Activated CD4-positive, CD25-positive, alpha-beta regulatory T cell (primary cell): ENCODE results near the gene BCL2L2.

Experiments used
- DNase-seq, 4 experiments: peaks; one replicate each; lab custom pipeline; 2025; lab: John Stamatoyannopoulos, UW

Gene BCL2L2

GRCh38 chr14:23299986-23300686, 6.5 kb upstream of the BCL2L2 start:
- DNase-seq: no peak

DNA sequence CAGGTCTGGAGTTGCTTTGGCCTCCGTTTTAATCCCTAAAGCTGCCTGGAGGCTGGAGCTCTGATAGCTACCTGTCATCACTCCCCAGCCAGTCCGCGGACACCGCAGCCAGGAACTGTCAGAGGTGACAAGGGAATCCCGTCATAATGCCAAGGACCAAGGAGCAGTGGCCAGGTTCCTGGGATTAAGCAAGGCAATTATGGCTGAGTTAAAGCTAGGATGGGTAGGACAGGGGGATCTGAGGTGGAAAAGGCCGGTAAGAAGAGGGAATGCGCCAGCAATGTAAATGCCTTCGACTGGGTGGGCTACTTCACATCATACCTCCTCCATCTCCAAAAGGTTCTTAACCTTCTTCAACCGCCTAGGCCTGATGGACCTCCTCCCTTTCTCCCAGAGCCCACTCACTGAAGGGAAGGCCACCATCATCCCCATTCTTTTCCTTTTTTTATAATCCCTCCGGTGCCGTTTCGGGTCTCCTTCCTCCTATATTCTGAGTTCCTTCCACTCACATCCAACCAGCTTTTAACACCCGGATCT, 5.9 kb upstream of the BCL2L2 start:
- DNase-seq: no peak

GRCh38 chr14:23301288-23301968, 5.2 kb upstream of the BCL2L2 start:
- DNase-seq: peak; percentile 95 to 100 (median 98)

DNA sequence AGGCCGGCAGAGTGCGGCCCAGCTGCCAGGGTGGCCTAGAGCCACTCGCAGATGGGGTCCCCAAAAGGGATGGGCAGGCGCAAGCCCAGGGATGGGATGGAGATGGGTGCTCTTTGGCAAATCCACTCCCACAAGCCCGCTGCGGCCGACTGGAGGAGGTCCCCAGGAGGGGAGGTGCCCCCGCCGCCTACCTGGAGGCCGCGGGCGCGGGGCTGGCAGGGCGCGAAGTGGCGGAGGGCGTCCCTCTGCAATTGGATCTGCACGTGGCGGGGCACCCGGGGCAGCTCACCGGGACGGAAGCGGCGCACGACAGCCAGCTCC, 4.7 kb upstream of the BCL2L2 start:
- DNase-seq: peak in 2 of 4 experiments; percentile 67 to 68

- peak; percentile 54 to 85 (median 72) for DNase-seq
Measured at GRCh38 chr14:23302290-23303225, 4.1 kb upstream of the BCL2L2 start, which contains the start of gene PPP1R3E. PPP1R3E (minus strand) TSS chr14:23302859; CDS start chr14:23302576, 283 bp downstream.

- DNase-seq: no peak
Measured at GRCh38 chr14:23307146-23307530, 505 bp downstream of the BCL2L2 start.

- DNase-seq: no peak
Measured at GRCh38 chr14:23307687-23308644, 1.3 kb downstream of the BCL2L2 start.

DNA sequence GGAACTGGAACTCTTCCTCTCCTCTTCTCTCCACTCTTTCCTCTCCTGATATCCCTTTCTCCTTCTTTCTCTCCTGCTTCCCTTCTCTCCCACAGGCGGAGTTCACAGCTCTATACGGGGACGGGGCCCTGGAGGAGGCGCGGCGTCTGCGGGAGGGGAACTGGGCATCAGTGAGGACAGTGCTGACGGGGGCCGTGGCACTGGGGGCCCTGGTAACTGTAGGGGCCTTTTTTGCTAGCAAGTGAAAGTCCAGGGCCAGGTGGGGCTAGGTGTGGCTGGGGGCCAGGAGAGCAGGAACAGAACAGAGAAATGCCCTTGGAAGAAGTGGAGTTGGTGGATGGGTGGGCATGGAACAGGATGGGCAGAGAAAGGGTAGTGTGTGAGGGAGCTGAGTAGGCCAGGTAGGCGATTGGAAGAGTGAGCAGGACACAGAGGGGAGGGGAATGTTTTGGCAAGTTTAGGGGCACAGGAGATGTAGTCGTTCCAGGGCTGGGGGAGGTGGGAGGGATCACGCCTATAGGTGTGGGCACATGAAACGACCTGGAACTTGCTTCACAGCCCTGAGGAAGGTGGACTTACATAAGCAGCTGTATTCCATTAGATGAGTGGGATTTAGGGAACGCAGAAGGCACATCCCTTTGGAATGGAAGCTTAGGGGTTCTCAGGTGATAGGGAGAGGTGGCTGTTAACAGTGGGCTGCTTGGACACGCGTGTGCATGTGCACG, 2.2 kb downstream of the BCL2L2 start:
- no peak for DNase-seq

GRCh38 chr14:23310546-23310945, 3.9 kb downstream of the BCL2L2 start:
- no peak for DNase-seq

- no peak for DNase-seq
Measured at GRCh38 chr14:23316300-23316699, 9.7 kb downstream of the BCL2L2 start.

DNA sequence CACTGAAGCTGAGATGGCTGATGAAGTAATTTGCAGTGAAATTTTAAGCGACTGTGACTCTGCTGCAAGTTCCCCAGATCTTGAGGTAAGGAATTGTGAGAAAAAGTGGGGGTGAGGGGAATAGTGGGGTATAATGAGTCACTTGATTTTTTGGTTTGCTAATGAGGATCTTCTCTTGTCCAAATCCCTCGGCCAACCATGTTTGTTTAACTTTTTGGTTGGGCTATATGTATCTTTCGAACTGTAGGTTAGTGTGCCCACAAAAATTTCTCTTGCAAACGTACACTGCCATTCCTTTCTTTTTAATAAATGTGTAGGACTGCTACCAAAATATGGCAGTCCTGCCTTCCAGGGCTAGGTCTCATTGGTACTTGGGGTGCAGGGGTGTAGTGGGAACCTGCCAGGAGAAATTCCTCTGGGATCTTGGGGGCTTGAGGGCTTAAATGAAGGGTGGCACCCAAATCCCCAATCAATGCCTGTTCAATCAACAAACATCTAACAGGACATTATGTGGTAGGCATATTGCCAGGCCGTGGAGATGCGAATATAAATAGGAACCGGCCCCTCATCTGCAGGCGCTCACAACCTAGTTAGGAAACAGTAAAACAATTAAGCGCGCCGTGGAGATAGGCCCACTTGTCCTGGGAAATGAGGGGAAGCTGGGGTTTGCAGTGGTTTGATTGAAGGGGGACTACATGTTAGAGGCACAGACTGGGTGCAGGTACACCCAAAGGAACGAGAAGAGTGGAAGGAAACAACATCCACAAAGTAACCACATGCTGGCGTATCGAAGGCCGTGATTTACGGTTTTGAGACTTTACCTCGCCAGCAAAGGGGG, 13.3 kb downstream of the BCL2L2 start:
- no peak for DNase-seq

DNA sequence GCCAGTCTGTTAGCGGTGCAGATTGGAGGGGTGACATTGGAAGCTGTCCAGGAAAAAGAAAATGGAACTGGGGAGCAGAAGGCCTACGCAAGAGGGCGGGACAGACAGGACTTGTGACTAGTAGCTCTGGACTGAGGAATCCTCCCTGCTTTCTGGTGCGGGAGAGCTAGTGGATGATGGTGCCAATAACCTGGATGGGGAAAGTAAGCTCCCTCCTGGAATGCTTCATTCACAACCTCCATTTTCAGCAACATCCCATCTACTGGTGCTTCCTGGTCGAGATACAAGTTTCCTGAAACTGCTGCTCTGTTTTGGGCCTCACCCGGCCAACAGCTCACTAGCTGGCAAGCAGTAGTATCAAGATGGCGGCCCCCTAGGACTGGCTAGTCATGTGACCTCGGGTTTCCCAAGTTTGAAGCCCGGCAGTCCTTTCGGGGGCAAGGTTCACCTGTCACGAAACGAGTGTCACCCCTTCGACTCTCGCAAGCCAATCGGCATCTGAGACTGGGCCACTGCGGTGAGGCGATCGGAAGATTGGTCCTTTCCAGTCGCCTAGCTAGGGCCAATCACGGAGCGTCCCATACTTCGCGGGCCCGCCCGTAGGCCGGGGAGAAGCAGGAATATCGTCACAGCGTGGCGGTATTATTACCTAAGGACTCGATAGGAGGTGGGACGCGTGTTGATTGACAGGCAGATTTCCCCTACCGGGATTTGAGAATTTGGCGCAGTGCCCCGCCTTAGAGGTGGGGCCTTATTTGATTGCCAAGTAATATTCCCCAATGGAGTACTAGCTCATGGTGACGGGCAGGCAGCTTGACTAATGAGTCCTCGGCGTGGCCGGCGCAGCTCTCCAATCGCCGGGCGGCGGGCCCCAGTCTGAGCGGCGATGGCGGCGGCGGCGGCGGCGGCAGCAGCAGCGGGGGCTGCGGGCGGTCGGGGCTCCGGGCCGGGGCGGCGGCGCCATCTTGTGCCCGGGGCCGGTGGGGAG, 14.2 kb downstream of the BCL2L2 start, which contains the start of gene PABPN1:
Gene PABPN1 (plus strand): TSS at position 874 of the 988 bp plus-strand sequence. CDS start 13 bp downstream, at position 887.
- peak; percentile 90 to 99 (median 92) for DNase-seq

- peak in 1 of 4 experiments; percentile 17 for DNase-seq
Measured at GRCh38 chr14:23321572-23322547, 15.2 kb downstream of the BCL2L2 start.

GRCh38 chr14:23322568-23323517, 16.2 kb downstream of the BCL2L2 start:
- no peak for DNase-seq

GRCh38 chr14:23323838-23324454, 17.3 kb downstream of the BCL2L2 start:
- no peak for DNase-seq
